ENCODE measurements around the gene DENND6A.

DNA sequence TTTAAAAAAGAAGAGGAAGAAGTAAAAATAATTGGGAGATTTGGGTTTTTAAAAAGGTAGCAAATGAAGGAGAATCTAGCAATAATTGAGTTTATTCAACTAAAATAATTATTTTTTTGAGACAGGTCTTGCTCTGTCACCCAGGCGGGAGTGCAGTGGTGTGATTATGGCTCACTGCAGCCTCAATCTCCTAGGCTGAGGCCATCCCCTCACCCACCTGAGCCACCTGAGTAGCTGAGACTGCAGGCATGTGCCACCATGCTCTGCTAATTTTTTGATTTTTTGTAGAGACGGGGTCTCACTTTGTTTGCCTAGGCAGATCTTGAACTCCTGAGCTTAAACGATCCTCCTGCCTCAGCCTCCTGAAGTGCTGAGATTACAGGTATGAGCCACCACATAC lies 68.1 kb downstream of the DENND6A start:
- TF ChIP-seq ZNF263 (CRISPR knock-in tag; IDR thresholded peaks at IDR 0.05) (no peak), EP300 (IDR thresholded peaks at IDR 0.05; ENCODE audit: low read depth in 2 of 2, low read length in 2 of 2) (no peak), EP300 (CRISPR knock-in tag; IDR thresholded peaks at IDR 0.05; ENCODE audit: borderline replicate concordance) (no peak), POLR2AphosphoS5 (IDR thresholded peaks at IDR 0.05; ENCODE audit: low read depth, low read length) (no peak)
